Endothelial cell of umbilical vein (primary cell): ENCODE measurements around the gene SPG21. TPM values are rescaled to one million over a fixed set of nuclear protein-coding genes. Genes with fewer than 3 reads are reported as not detected.

Source experiments
- BruUV-seq: library from RNA; stranded (reverse); fragments of 400-500 nt; replicated peaks from 2 replicates; lab custom pipeline; 2021; lab: Mats Ljungman, UMichigan
- CTCF ChIA-PET: fragments of 300-600, 350-600 bp; sonication (Branson Sonifier 250); formaldehyde crosslinking; loops from one replicate; lab custom pipeline; 2021; ENCODE audit warnings: antibody characterized with exemption, inconsistent platforms; lab: Charles Lee
- POLR2A ChIA-PET: fragments of 300-600, 350-600 bp; sonication (Branson Sonifier 250); formaldehyde crosslinking; loops from one replicate; lab custom pipeline; 2021; ENCODE audit warnings: antibody characterized with exemption, inconsistent platforms; lab: Charles Lee
- DNase-seq: peaks from one replicate; pipeline ENCODE4 v3.0.0-alpha.2; 2011; ENCODE audit warnings: low read depth, low spot score
- FAIRE-seq: peaks from 2 replicates; lab custom pipeline; 2011; peaks lifted over from hg19 to GRCh38; lab: Jason Lieb, UNC
- H2AFZ ChIP-seq: 2 replicates; pipeline ENCODE4 v1.6.0; 2012; ENCODE audit warnings: low read depth, low read length, control low read depth, inconsistent platforms
- H3K27ac ChIP-seq: 2 replicates; pipeline ENCODE4 v1.5.1; 2011; ENCODE audit warnings: low read depth, mild to moderate bottlenecking, control low read depth, low read length, moderate library complexity; ENCODE audit not compliant: insufficient read depth
- H3K27me3 ChIP-seq, 2 experiments: 2 replicates each; pipeline versions ENCODE4 v1.6.0 to v1.6.1; 2011; ENCODE audit warnings: low read length in 2 of 2, mixed read lengths in 1 of 2; ENCODE audit not compliant: control insufficient read depth in 2 of 2, insufficient read depth in 2 of 2
- H3K36me3 ChIP-seq, 2 experiments: 2 replicates in 1 of 2; 3 replicates in 1 of 2; pipeline ENCODE4 v1.5.1; 2011; ENCODE audit warnings: low read length in 2 of 2, mild to moderate bottlenecking in 1 of 2, moderate library complexity in 1 of 2; ENCODE audit not compliant: control insufficient read depth in 2 of 2, insufficient read depth in 2 of 2; ENCODE audit errors: extremely low read depth in 1 of 2
- H3K4me1 ChIP-seq: 3 replicates; pipeline ENCODE4 v1.5.1; 2011; ENCODE audit warnings: mild to moderate bottlenecking, low read length; ENCODE audit not compliant: control insufficient read depth, insufficient read depth; ENCODE audit errors: extremely low read depth
- H3K4me2 ChIP-seq: 2 replicates; pipeline ENCODE4 v1.6.1; 2011; ENCODE audit warnings: low read length, control low read depth, mixed read lengths; ENCODE audit not compliant: insufficient read depth
- H3K4me3 ChIP-seq, 3 experiments: fragments of 200-600 bp in 1 of 3; sonication (generic), shearing (Covaris generic) in 1 of 3; replicated peaks in 1 of 3; 2 replicates each; pipeline ENCODE4 v1.5.1; 2011 to 2016; ENCODE audit warnings: control low read depth in 3 of 3, low read length in 3 of 3, mild to moderate bottlenecking in 2 of 3, inconsistent platforms in 1 of 3, low read depth in 1 of 3, moderate library complexity in 1 of 3; ENCODE audit not compliant: insufficient read depth in 1 of 3
- H3K79me2 ChIP-seq: 2 replicates; pipeline ENCODE4 v1.6.0; 2012; ENCODE audit warnings: low read length, inconsistent platforms; ENCODE audit not compliant: control insufficient read depth, insufficient read depth
- H3K9ac ChIP-seq: replicated peaks from 2 replicates; pipeline ENCODE3; 2011; ENCODE audit warnings: low read length, control low read depth; ENCODE audit not compliant: insufficient read depth; ENCODE audit errors: extremely low read depth
- H3K9me1 ChIP-seq: replicated peaks from 3 replicates; pipeline ENCODE4 v1.6.0; 2011; ENCODE audit warnings: mild to moderate bottlenecking, low read length; ENCODE audit not compliant: control insufficient read depth, insufficient read depth; ENCODE audit errors: extremely low read depth
- H3K9me3 ChIP-seq: replicated peaks from 2 replicates; pipeline ENCODE4 v1.5.1; 2012; ENCODE audit warnings: low read length, inconsistent platforms; ENCODE audit not compliant: control insufficient read depth, insufficient read depth
- H4K20me1 ChIP-seq: replicated peaks from 2 replicates; pipeline ENCODE3; 2011; ENCODE audit warnings: mild to moderate bottlenecking, low read length; ENCODE audit not compliant: control insufficient read depth, insufficient read depth; ENCODE audit errors: extremely low read depth
- CTCF ChIP-seq, 2 donors: IDR thresholded peaks; 1 replicate in 1 of 2; 2 replicates in 1 of 2; pipeline ENCODE4 v1.5.1; 2011; ENCODE audit warnings: low read length in 2 of 2, mild to moderate bottlenecking in 2 of 2, moderate library complexity in 2 of 2, control low read depth in 1 of 2, inconsistent platforms in 1 of 2, low read depth in 1 of 2; ENCODE audit not compliant: insufficient read depth in 1 of 2; ENCODE audit errors: extremely low read depth in 1 of 2
- EZH2 ChIP-seq: IDR thresholded peaks from 2 replicates; pipeline ENCODE4 v1.6.1; 2012; ENCODE audit warnings: borderline replicate concordance, low read depth, mild to moderate bottlenecking, moderate library complexity, low read length, inconsistent platforms; ENCODE audit not compliant: severe bottlenecking
- FOS ChIP-seq: IDR thresholded peaks from 2 replicates; pipeline ENCODE4 v1.6.1; 2011; ENCODE audit warnings: mild to moderate bottlenecking, low read length, moderate library complexity, borderline replicate concordance; ENCODE audit not compliant: insufficient read depth
- GATA2 ChIP-seq: IDR thresholded peaks from 2 replicates; pipeline ENCODE4 v1.7.0; 2011; ENCODE audit warnings: low read depth, mild to moderate bottlenecking, moderate library complexity, mixed read lengths, low read length; ENCODE audit not compliant: insufficient read length, insufficient read depth
- JUN ChIP-seq: IDR thresholded peaks from 2 replicates; pipeline ENCODE4 v1.6.1; 2011; ENCODE audit warnings: borderline replicate concordance, low read depth; ENCODE audit not compliant: insufficient read length, insufficient read depth
- MAX ChIP-seq: IDR thresholded peaks from 2 replicates; pipeline ENCODE4 v1.6.1; 2011; ENCODE audit not compliant: insufficient read depth, insufficient read length
- MYC ChIP-seq: IDR thresholded peaks from one replicate; pipeline ENCODE4 v1.6.1; 2011; ENCODE audit warnings: mild to moderate bottlenecking, low read depth, low read length
- POLR2A ChIP-seq: IDR thresholded peaks from 2 replicates; pipeline ENCODE4 v1.6.1; 2012; ENCODE audit warnings: low read depth, mild to moderate bottlenecking, control low read depth, low read length
- POLR2AphosphoS5 ChIP-seq: IDR thresholded peaks from 2 replicates; pipeline ENCODE4 v1.6.1; 2012; ENCODE audit warnings: low read depth, mild to moderate bottlenecking, control low read depth, low read length, moderate library complexity; ENCODE audit not compliant: insufficient read depth
- dilution Hi-C: fragments of 300-500 bp; cut with MboI; formaldehyde crosslinking; loops from one replicate; pipeline ENCODE4 v1.15.0; 2019; ENCODE audit warnings: low sequenced_read_pairs; ENCODE audit not compliant: extremely low pct_ligation_motif_present
- intact Hi-C: fragments of 100-400 bp; cut with micrococcal nuclease; formaldehyde crosslinking; loops from one replicate; pipeline ENCODE4 v1.10.0; 2022
- polyA plus RNA-seq, 4 experiments: library from polyadenylated mRNA; depleted of rRNA in 3 of 4; stranded (reverse) in 3 of 4; unstranded in 1 of 4; fragments of >200 nt; gene quantifications; 2 replicates each; pipeline versions ENCODE4 v1.2.1 to v1.2.3, GENCODE V29; 2011 to 2012; ENCODE audit warnings: missing spikeins in 1 of 4
- total RNA-seq: library from RNA; stranded (reverse); gene quantifications from 2 replicates; pipeline ENCODE4 v1.2.3, GENCODE V29; 2021

Gene SPG21
- total and polyA plus RNA-seq, 2 donors (not counting 3 experiments of a cell fraction or from before 2014, with no cell fraction given), result 70.2 to 82.5 TPM

- CTCF ChIA-PET, result interaction anchor here (0.7 to 1.1 kb wide), 2 partner anchors 9 to 11 kb away, joined by 3 to 6 read pairs; no protein-coding TSS in a partner anchor
- no peak overlapping the region for H3K4me2 ChIP-seq
- no peak overlapping the region for H2AFZ ChIP-seq
- TF ChIP-seq EZH2, result no peak
- TF ChIP-seq CTCF (IDR thresholded peaks at IDR 0.05; ENCODE audit: extremely low read depth in 1 of 2, insufficient read depth in 1 of 2, low read depth in 1 of 2, low read length in 2 of 2), result no peak
- TF ChIP-seq JUN, result no peak
- no peak for TF ChIP-seq POLR2A
- TF ChIP-seq MAX, result no peak
- TF ChIP-seq MYC, result no peak
- TF ChIP-seq POLR2AphosphoS5, result no peak
- no peak for TF ChIP-seq FOS
- no peak for TF ChIP-seq GATA2
- no peaks in the 10 kb centered on the region for H3K9me1 ChIP-seq
- no peaks in the 10 kb centered on the region for H3K36me3 ChIP-seq
- no peak overlapping the region for H3K27ac ChIP-seq
- H3K4me1 ChIP-seq, result no peaks in the 10 kb centered on the region
- DNase-seq, result no peak
- H3K9me3 ChIP-seq, result no peaks in the 10 kb centered on the region
- no peaks in the 10 kb centered on the region for H3K27me3 ChIP-seq
- no TSS peak for BruUV-seq
- no peak overlapping the region for H3K9ac ChIP-seq
- dilution Hi-C loops, result no loop called here
- H3K4me3 ChIP-seq, result no peak overlapping the region
- H4K20me1 ChIP-seq, result no peaks in the 10 kb centered on the region
- no peaks in the 10 kb centered on the region for H3K79me2 ChIP-seq
- intact Hi-C loops, result no loop called here
- POLR2A ChIA-PET, result no interaction called here
- FAIRE-seq, result no peak
These were observed 44.8 kb downstream of the SPG21 start for GRCh38 chr15:64944961-64945360.
